Activated naive CD8-positive, alpha-beta T cell (primary cell): Measurements from ENCODE around the gene TMEM52.
A peak's percentile ranks its signal among the peaks of the same experiment; 100 is the strongest.

Experiments
- H3K27ac Mint-ChIP-seq: one replicate; pipeline ENCODE4 v1.8.0; 2021; ENCODE audit warnings: mixed read lengths
- H3K27me3 Mint-ChIP-seq: one replicate; pipeline ENCODE4 v1.8.0; 2021; ENCODE audit warnings: mixed read lengths
- H3K36me3 Mint-ChIP-seq: one replicate; pipeline ENCODE4 v1.8.0; 2021; ENCODE audit warnings: mixed read lengths
- H3K4me1 Mint-ChIP-seq: one replicate; pipeline ENCODE4 v1.8.0; 2021; ENCODE audit warnings: low read depth, mixed read lengths
- H3K4me3 Mint-ChIP-seq: one replicate; pipeline ENCODE4 v1.8.0; 2021; ENCODE audit warnings: mild to moderate bottlenecking, mixed read lengths
- H3K9me3 Mint-ChIP-seq: one replicate; pipeline ENCODE4 v1.8.0; 2021; ENCODE audit warnings: low read depth, mixed read lengths

The TMEM52 gene

GRCh38 chr1:1956101-1956500 is 37.0 kb upstream of the TMEM52 start:
- H3K27me3 Mint-ChIP-seq: peaks cover 11% of the 10 kb centered on the region
- peaks cover 5% of the 10 kb centered on the region for H3K4me1 Mint-ChIP-seq
- no peaks in the 10 kb centered on the region for H3K9me3 Mint-ChIP-seq
- H3K27ac Mint-ChIP-seq: no peak overlapping the region
- H3K4me3 Mint-ChIP-seq: no peak overlapping the region
- H3K36me3 Mint-ChIP-seq: no peaks in the 10 kb centered on the region

GRCh38 chr1:1955621-1956094 is 36.6 kb upstream of the TMEM52 start:
- Mint-ChIP-seq H3K9me3 (no peaks in the 10 kb centered on the region), H3K27me3 (peaks cover 6% of the 10 kb centered on the region), H3K27ac (no peak overlapping the region), H3K4me1 (peaks cover 5% of the 10 kb centered on the region), H3K4me3 (no peak overlapping the region), H3K36me3 (no peaks in the 10 kb centered on the region)

- no peaks in the 10 kb centered on the region for H3K9me3 Mint-ChIP-seq
Measured at GRCh38 chr1:1954831-1955441, 35.9 kb upstream of the TMEM52 start.

GRCh38 chr1:1954015-1954414 is 34.9 kb upstream of the TMEM52 start:
- H3K27ac Mint-ChIP-seq: no peak overlapping the region
- H3K9me3 Mint-ChIP-seq: no peaks in the 10 kb centered on the region
- no peak overlapping the region for H3K4me3 Mint-ChIP-seq
- peaks cover 3% of the 10 kb centered on the region for H3K4me1 Mint-ChIP-seq
- no peaks in the 10 kb centered on the region for H3K36me3 Mint-ChIP-seq
- H3K27me3 Mint-ChIP-seq: peaks cover 4% of the 10 kb centered on the region

More at GRCh38 chr1:1954831-1955441, 35.9 kb upstream of the TMEM52 start:
- H3K4me1 Mint-ChIP-seq: peaks cover 5% of the 10 kb centered on the region
- H3K27me3 Mint-ChIP-seq: peaks cover 4% of the 10 kb centered on the region
- no peaks in the 10 kb centered on the region for H3K36me3 Mint-ChIP-seq
- H3K4me3 Mint-ChIP-seq: no peak overlapping the region
- no peak overlapping the region for H3K27ac Mint-ChIP-seq

- H3K4me1 Mint-ChIP-seq: peaks cover 3% of the 10 kb centered on the region
- no peak overlapping the region for H3K27ac Mint-ChIP-seq
- H3K36me3 Mint-ChIP-seq: no peaks in the 10 kb centered on the region
- H3K4me3 Mint-ChIP-seq: no peak overlapping the region
- H3K9me3 Mint-ChIP-seq: no peaks in the 10 kb centered on the region
- H3K27me3 Mint-ChIP-seq: no peaks in the 10 kb centered on the region
Measured at GRCh38 chr1:1950940-1951339, 31.9 kb upstream of the TMEM52 start.

GRCh38 chr1:1948783-1949182 is 29.7 kb upstream of the TMEM52 start:
- no peaks in the 10 kb centered on the region for H3K36me3 Mint-ChIP-seq
- no peaks in the 10 kb centered on the region for H3K27me3 Mint-ChIP-seq
- H3K27ac Mint-ChIP-seq: no peak overlapping the region
- H3K9me3 Mint-ChIP-seq: no peaks in the 10 kb centered on the region
- no peak overlapping the region for H3K4me3 Mint-ChIP-seq
- H3K4me1 Mint-ChIP-seq: peaks cover 2% of the 10 kb centered on the region

GRCh38 chr1:1947493-1947892 is 28.4 kb upstream of the TMEM52 start:
- no peaks in the 10 kb centered on the region for H3K36me3 Mint-ChIP-seq
- no peaks in the 10 kb centered on the region for H3K9me3 Mint-ChIP-seq
- H3K4me3 Mint-ChIP-seq: no peak overlapping the region
- H3K4me1 Mint-ChIP-seq: peaks cover 2% of the 10 kb centered on the region
- no peaks in the 10 kb centered on the region for H3K27me3 Mint-ChIP-seq
- no peak overlapping the region for H3K27ac Mint-ChIP-seq

- no peaks in the 10 kb centered on the region for H3K9me3 Mint-ChIP-seq
- no peaks in the 10 kb centered on the region for H3K27me3 Mint-ChIP-seq
- H3K36me3 Mint-ChIP-seq: no peaks in the 10 kb centered on the region
- H3K27ac Mint-ChIP-seq: no peak overlapping the region
- no peak overlapping the region for H3K4me3 Mint-ChIP-seq
- peaks cover 2% of the 10 kb centered on the region for H3K4me1 Mint-ChIP-seq
Measured at GRCh38 chr1:1946540-1946939, 27.5 kb upstream of the TMEM52 start.

GRCh38 chr1:1945782-1946393 is 26.8 kb upstream of the TMEM52 start:
- no peaks in the 10 kb centered on the region for H3K27me3 Mint-ChIP-seq
- H3K36me3 Mint-ChIP-seq: no peaks in the 10 kb centered on the region
- no peak overlapping the region for H3K27ac Mint-ChIP-seq
- H3K4me1 Mint-ChIP-seq: peaks cover 2% of the 10 kb centered on the region
- H3K4me3 Mint-ChIP-seq: no peak overlapping the region
- no peaks in the 10 kb centered on the region for H3K9me3 Mint-ChIP-seq

- peak overlapping the region; percentile 38 for H3K4me3 Mint-ChIP-seq
- H3K4me1 Mint-ChIP-seq: peaks cover 2% of the 10 kb centered on the region
- H3K27me3 Mint-ChIP-seq: no peaks in the 10 kb centered on the region
- no peaks in the 10 kb centered on the region for H3K36me3 Mint-ChIP-seq
- no peak overlapping the region for H3K27ac Mint-ChIP-seq
- H3K9me3 Mint-ChIP-seq: no peaks in the 10 kb centered on the region
Measured at GRCh38 chr1:1943834-1944570, 24.9 kb upstream of the TMEM52 start.

GRCh38 chr1:1942753-1943656 is 23.9 kb upstream of the TMEM52 start:
- Mint-ChIP-seq H3K36me3 (no peaks in the 10 kb centered on the region), H3K27ac (no peak overlapping the region), H3K4me3 (no peak overlapping the region), H3K9me3 (no peaks in the 10 kb centered on the region), H3K27me3 (no peaks in the 10 kb centered on the region), H3K4me1 (peaks cover 2% of the 10 kb centered on the region)

- Mint-ChIP-seq H3K4me3 (no peak overlapping the region), H3K27ac (no peak overlapping the region), H3K27me3 (no peaks in the 10 kb centered on the region), H3K4me1 (peaks cover 2% of the 10 kb centered on the region), H3K36me3 (no peaks in the 10 kb centered on the region), H3K9me3 (no peaks in the 10 kb centered on the region)
Measured at GRCh38 chr1:1941868-1942752, 23.0 kb upstream of the TMEM52 start.

GRCh38 chr1:1941211-1941841 is 22.2 kb upstream of the TMEM52 start:
- H3K27ac Mint-ChIP-seq: no peak overlapping the region
- no peaks in the 10 kb centered on the region for H3K36me3 Mint-ChIP-seq
- no peaks in the 10 kb centered on the region for H3K27me3 Mint-ChIP-seq
- no peak overlapping the region for H3K4me3 Mint-ChIP-seq
- no peaks in the 10 kb centered on the region for H3K9me3 Mint-ChIP-seq
- peaks cover 2% of the 10 kb centered on the region for H3K4me1 Mint-ChIP-seq

GRCh38 chr1:1940123-1940425 is 21.0 kb upstream of the TMEM52 start:
- Mint-ChIP-seq H3K9me3 (no peaks in the 10 kb centered on the region), H3K27me3 (peaks cover 2% of the 10 kb centered on the region), H3K4me1 (peaks cover 4% of the 10 kb centered on the region), H3K27ac (no peak overlapping the region), H3K4me3 (no peak overlapping the region), H3K36me3 (no peaks in the 10 kb centered on the region)
